ENCODE results near the gene FRMD4B.

Gene FRMD4B

DNA sequence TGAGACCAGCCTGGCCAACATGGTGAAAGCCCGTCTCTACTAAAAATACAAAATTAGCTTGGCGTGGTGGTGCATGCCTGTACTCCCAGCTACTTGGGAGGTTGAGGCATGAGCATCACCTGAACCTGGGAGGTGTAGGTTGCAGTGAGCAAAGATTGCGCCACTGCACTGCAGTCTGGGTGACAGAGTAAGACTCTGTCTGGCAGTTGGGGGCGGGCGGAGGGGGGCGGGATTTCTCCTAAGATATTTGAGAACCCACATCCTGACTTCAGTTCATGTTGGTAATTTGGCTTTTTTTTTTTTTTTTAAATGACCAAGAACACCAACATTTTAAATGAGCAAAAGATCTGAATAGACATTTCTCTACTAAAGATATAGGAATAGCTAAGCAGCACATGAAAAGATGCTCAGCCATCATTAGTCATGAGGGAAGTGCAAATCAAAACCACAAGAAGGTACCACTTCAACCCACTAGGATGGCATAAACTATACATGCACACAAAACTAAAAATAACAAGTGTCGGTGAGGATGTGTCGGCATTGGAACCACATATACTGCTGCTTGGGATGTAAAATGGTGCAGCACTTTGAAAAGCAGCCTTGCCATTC, 187.9 kb downstream of the FRMD4B start:
- peaks cover 8% of the 10 kb centered on the region for H3K4me1 Mint-ChIP-seq (ENCODE audit: low read depth)
- peaks cover 81% of the 10 kb centered on the region for H3K36me3 Mint-ChIP-seq (ENCODE audit: low read depth)
- no peak overlapping the region for H3K27ac Mint-ChIP-seq
- no peak overlapping the region for H3K4me3 Mint-ChIP-seq
- H3K9me3 Mint-ChIP-seq, result no peaks in the 10 kb centered on the region
- intact Hi-C loops (cut with micrococcal nuclease), result no loop called here
- H3K27me3 Mint-ChIP-seq, result no peaks in the 10 kb centered on the region

DNA sequence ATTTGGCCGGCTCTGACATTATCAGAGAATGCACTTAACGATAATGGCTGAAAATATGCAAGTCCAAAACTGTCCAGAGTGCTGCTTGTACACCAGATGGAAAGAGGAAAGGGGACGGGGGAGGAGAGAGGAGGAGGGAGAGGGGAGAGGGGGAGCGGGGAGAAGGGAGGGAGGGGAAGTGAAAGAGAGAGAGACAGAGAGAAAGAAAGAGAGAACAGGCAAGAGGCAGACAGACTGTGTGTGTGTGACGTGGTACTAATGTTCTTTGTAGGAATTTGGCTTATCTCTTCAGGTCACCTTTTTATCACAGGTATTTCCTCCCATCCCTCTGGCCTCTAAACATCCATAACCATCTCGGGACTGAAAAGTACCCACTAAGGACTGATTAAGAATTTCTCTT, 188.4 kb downstream of the FRMD4B start:
- Mint-ChIP-seq H3K4me1 (ENCODE audit: low read depth) (peaks cover 8% of the 10 kb centered on the region), H3K4me3 (no peak overlapping the region), H3K36me3 (ENCODE audit: low read depth) (peaks cover 81% of the 10 kb centered on the region), H3K9me3 (no peaks in the 10 kb centered on the region), H3K27ac (no peak overlapping the region), H3K27me3 (no peaks in the 10 kb centered on the region)
- intact Hi-C loops (cut with micrococcal nuclease), result no loop called here

DNA sequence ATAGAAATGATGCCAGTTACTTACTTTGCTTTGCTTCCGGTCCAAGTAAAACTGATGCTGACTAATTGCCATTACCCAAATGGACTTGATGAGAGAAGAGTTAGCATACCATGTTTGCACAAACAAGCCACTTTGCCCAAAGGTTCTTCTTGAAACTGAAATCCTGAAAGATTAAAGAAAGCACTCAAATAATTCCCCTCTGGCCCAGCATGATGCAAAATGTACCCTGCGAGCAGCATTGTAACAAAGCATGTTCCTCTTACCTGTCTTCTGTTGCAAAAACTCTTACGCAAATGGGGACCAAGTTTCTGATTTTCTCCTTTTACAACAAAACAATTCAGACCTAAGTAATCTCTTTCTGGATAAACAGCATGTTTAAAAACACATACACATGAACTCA, 189.0 kb downstream of the FRMD4B start:
- intact Hi-C loops (cut with micrococcal nuclease), result no loop called here

DNA sequence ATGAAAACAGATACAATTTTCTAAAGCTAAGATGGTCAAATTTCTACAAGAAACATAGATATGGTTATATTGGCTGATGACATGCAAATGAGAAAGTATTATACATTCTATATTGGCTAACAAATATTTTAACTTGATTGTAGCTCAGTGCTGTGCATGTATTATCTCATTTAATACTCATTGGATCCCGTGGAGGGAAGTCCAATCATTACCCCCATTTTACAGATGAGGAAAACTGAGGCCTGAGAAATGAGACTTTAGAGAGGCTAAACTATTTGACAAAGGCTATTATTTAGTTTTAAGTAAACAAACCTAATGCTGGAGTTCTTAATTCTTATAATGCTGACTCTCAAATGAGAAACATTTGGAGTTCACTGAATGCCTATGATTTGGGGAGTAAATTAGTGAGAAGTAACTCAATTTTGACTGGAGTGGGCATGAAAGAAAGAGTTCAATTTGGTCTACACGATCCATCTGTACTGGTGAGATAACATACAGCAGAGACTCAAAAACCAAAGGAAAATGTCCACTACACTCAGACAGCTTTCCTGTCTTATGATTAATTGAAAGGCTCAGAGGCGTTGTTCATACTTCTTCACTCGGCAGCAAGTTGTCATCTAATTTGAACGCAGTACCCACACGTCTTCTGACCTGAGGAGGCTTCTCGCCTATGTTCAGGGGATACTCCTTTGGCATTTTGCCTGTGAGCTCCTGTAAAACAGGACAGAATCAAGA, 191.3 kb downstream of the FRMD4B start:
- peaks cover 96% of the 10 kb centered on the region for H3K36me3 Mint-ChIP-seq (ENCODE audit: low read depth)

More for the DNA sequence above, 189.0 kb downstream of the FRMD4B start:
- H3K4me3 Mint-ChIP-seq, result no peak overlapping the region
- H3K9me3 Mint-ChIP-seq, result no peaks in the 10 kb centered on the region
- H3K4me1 Mint-ChIP-seq (ENCODE audit: low read depth), result peaks cover 8% of the 10 kb centered on the region
- peaks cover 81% of the 10 kb centered on the region for H3K36me3 Mint-ChIP-seq (ENCODE audit: low read depth)
- no peaks in the 10 kb centered on the region for H3K27me3 Mint-ChIP-seq
- H3K27ac Mint-ChIP-seq, result no peak overlapping the region

DNA sequence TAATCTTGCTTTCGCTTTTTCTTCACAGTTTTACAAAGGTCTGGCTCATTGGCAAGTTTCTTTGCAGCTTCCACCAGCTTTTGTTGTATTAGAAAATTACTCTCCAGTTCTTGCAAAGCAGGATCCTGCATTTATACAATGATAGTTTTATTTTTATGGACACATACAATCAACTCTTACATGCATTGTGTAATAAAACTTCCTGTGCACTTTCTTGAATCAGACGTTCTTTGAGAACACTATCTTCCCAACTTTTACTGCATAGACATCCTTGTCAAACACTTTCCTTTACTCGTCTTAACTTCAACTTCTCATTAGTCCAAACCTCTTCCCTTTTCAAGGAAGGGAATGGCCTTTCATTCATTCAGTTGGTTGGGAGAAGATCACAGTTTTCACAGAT, 192.1 kb downstream of the FRMD4B start:
- intact Hi-C loops (cut with micrococcal nuclease), result no loop called here
- Mint-ChIP-seq H3K4me3 (no peak overlapping the region), H3K9me3 (no peaks in the 10 kb centered on the region), H3K27me3 (no peaks in the 10 kb centered on the region), H3K27ac (no peak overlapping the region), H3K36me3 (ENCODE audit: low read depth) (peaks cover 92% of the 10 kb centered on the region), H3K4me1 (ENCODE audit: low read depth) (no peaks in the 10 kb centered on the region)

More for the DNA sequence above, 191.3 kb downstream of the FRMD4B start:
- Mint-ChIP-seq H3K27me3 (no peaks in the 10 kb centered on the region), H3K4me3 (no peak overlapping the region), H3K27ac (no peak overlapping the region), H3K4me1 (ENCODE audit: low read depth) (no peaks in the 10 kb centered on the region), H3K9me3 (no peaks in the 10 kb centered on the region)
- intact Hi-C loops (cut with micrococcal nuclease), result no loop called here

DNA sequence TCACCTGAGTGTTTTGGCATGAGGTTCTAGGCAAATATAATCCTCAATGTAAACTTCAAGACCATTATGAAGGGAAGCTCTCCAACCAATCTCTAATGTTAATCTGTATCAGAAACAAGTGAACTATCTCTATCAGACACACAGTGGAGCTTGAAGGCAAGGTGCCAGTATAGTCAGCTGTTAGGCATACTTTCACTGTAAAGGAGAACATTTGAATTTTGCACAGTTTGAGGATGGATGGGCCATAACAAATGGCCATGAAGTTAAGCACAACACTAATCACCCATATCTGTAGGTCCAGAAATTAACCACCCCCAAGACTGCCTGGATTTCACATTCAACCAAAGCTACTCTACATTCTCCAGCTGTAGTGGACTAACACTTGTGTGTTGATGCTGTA, 194.4 kb downstream of the FRMD4B start:
- Mint-ChIP-seq H3K4me1 (ENCODE audit: low read depth) (no peaks in the 10 kb centered on the region), H3K4me3 (no peak overlapping the region), H3K27ac (no peak overlapping the region), H3K9me3 (no peaks in the 10 kb centered on the region), H3K27me3 (no peaks in the 10 kb centered on the region), H3K36me3 (ENCODE audit: low read depth) (peaks cover 92% of the 10 kb centered on the region)
- intact Hi-C loops (cut with micrococcal nuclease), result no loop called here

DNA sequence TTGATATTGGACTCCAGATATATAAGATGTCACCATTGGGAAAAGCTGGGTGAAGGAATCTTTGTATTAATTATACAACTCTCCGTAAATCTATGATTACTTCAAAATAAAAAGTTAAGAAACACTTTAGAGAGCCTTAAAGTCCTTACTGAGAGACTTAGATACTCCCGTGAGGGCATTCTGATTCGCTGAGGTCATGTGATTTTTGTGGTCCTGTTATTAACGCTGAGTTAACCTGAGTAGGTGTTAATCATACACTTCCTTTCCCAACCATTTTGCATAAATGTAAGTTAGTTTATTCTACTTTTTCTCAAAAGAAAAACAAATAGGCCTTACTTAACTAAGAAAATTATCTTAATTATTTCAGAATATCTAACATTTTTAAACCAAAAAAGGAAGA, 196.4 kb downstream of the FRMD4B start:
- Mint-ChIP-seq H3K4me1 (ENCODE audit: low read depth) (no peaks in the 10 kb centered on the region), H3K36me3 (ENCODE audit: low read depth) (peaks cover 90% of the 10 kb centered on the region), H3K9me3 (no peaks in the 10 kb centered on the region), H3K27me3 (no peaks in the 10 kb centered on the region), H3K4me3 (no peak overlapping the region), H3K27ac (no peak overlapping the region)
- intact Hi-C loops (cut with micrococcal nuclease), result no loop called here

DNA sequence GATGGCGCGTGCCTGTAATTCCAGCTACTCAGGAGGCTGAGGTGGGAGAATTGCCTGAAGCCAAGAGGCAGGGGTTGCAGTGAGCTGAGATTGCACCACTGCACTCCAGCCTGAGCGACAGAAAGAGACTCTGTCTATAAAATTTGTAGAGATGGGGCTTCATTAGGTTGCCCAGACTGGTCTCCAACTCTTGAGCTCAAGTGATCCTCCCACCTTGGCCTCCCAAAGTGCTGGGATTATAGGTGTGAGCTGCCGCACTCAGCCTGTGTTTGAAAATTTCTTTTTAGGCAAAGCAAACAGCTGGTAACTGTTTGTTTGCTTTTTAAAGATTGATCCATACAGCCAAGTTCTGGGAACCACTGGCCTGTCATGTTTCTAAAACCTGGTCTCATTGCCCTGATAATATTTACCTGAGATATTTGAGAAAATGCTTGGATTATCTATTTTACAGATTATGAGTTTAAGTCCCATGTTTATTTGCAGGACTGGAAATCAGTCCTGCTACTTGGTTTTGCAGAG, 199.3 kb downstream of the FRMD4B start:
- intact Hi-C loops (cut with micrococcal nuclease), result no loop called here
- no peak overlapping the region for H3K4me3 Mint-ChIP-seq

DNA sequence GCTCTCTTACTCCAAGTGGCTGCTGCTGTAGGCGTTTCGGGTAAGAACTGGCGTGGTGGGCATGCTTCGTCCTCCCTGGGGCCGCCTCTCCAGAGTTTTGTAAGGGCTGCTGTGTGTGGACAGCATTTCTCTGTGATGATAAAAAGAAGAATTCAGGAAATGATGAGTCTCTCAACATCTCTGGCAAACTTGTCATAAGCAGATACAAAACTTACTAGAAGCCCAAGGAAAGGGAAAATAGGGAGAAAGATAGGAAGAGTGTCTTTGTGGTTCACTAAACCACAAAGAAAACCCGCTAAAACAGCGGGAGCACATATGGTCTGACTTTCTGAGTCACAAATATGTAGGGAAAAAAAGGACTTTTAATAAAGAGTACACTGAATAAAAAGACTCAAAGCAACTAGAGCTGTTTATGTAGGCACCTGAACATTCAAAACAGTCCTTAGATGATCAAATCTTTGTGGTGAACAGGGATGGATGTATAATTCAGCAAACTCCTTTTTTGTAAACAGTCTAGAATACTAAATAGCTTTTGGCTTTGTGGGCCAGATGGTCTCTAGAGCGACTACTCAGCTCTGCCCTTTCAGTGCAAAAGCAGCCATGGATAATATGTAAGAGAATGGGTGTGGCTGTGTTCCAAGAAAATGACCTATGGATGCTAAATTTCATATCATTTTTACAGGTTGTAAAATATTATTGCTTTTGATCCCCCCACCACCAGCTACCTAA, 203.1 kb downstream of the FRMD4B start:
- intact Hi-C loops (cut with micrococcal nuclease), result no loop called here
- Mint-ChIP-seq H3K4me3 (no peak overlapping the region), H3K27ac (no peak overlapping the region), H3K9me3 (no peaks in the 10 kb centered on the region), H3K4me1 (ENCODE audit: low read depth) (no peaks in the 10 kb centered on the region), H3K36me3 (ENCODE audit: low read depth) (peaks cover 88% of the 10 kb centered on the region), H3K27me3 (no peaks in the 10 kb centered on the region)

More for the DNA sequence above, 199.3 kb downstream of the FRMD4B start:
- Mint-ChIP-seq H3K36me3 (ENCODE audit: low read depth) (peaks cover 80% of the 10 kb centered on the region), H3K27me3 (no peaks in the 10 kb centered on the region), H3K4me1 (ENCODE audit: low read depth) (no peaks in the 10 kb centered on the region), H3K27ac (no peak overlapping the region), H3K9me3 (no peaks in the 10 kb centered on the region)

DNA sequence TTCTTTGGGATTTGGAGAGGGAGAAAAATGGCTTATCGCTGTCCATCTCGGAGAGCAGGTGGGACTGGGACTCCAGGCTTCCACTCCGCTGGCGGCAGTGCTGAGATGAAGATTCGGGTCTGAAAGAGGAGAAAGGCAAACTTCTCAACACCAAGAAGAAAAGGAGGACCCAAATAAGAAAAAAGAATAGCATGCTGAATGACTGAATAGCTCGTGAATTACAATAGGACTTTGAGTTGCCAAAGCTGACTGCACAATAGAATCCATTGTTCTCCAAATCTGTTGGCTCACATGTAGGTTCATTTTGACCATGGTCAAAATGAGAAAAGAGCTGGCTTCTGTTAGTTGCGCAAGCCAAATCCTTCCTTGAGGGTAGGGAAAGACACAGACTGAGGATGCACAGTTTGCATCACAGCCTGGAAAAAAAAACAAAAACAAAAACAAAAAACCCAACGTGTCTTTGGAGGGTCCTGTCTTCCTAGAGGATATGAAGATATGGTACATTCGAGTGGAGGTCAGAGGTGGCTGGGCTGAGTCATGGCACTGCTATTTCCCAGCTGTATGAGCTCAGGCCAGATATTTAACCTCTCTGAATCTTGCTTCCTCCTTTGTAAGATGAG, 204.2 kb downstream of the FRMD4B start:
- H3K9me3 Mint-ChIP-seq, result no peaks in the 10 kb centered on the region
- no peaks in the 10 kb centered on the region for H3K27me3 Mint-ChIP-seq
- intact Hi-C loops (cut with micrococcal nuclease), result no loop called here
- H3K4me3 Mint-ChIP-seq, result no peak overlapping the region
- H3K4me1 Mint-ChIP-seq (ENCODE audit: low read depth), result no peaks in the 10 kb centered on the region
- no peak overlapping the region for H3K27ac Mint-ChIP-seq
- H3K36me3 Mint-ChIP-seq (ENCODE audit: low read depth), result peaks cover 85% of the 10 kb centered on the region

DNA sequence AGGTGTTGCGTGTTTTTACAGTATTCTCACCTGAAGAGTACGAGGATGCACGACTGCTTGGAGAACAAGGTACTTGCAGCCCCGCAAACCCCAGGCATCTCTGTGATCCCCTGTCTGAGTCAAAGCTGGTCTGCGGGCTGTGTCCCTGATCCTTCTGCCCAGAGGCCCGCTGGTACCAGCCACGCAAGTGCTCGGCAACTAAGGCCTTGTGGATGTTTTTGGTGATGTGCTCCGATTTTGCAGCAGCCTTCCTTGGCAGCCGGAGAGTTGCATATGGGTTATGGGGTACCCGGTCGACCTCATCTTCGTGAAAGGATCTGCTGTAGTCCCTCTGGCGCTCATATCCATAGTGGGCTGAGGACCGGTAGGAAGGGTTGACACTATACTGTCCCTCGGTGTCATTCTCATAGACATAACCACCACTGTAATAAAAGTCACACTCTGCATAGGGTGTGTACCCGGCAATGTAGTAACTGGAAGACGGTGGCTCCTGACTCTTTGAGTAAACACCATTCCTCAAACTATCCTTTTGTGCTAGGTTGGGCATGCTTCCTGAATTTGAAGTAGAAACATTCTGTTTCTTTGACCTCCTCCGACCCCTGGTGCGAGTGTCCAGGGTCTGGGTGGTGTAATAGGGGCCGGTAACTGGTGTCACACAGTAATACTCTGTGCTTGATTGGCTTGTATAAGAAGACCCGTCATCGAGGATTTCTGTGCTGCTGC, 204.9 kb downstream of the FRMD4B start:
- H3K27ac Mint-ChIP-seq, result no peak overlapping the region
- H3K27me3 Mint-ChIP-seq, result no peaks in the 10 kb centered on the region
- intact Hi-C loops (cut with micrococcal nuclease), result no loop called here
- H3K9me3 Mint-ChIP-seq, result no peaks in the 10 kb centered on the region
- no peaks in the 10 kb centered on the region for H3K4me1 Mint-ChIP-seq (ENCODE audit: low read depth)
- H3K36me3 Mint-ChIP-seq (ENCODE audit: low read depth), result peaks cover 85% of the 10 kb centered on the region
- H3K4me3 Mint-ChIP-seq, result no peak overlapping the region

DNA sequence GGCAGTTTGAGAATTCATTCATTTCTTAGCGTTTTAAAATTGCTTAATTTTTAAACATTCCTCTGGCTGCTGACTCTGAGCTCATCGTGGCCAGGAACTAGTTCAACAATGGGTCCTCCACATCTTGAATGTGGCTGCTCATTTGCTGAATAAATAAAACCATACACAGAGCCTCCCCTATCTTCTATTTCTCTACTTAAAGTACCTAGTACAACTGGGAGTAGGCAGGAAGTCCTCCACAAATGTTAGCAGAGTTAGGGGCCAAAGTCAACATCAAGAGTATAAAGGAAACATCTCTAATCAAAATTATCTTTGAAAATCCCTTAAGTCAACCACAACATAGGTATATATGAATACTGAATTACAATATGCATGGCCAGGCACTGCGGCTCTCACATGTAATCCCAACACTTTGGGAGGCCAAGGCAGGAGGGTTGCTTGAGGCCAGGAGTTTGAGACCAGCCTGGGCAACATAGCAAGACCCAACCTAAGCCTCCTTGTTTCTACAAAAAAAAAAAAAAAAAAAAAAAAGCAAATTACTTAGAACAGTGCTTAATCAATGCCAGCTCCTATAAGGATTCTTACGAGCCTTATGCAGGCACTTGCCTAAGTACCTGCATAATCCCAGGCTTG, 206.0 kb downstream of the FRMD4B start:
- Mint-ChIP-seq H3K4me1 (ENCODE audit: low read depth) (no peaks in the 10 kb centered on the region), H3K27me3 (no peaks in the 10 kb centered on the region), H3K4me3 (no peak overlapping the region), H3K9me3 (no peaks in the 10 kb centered on the region), H3K36me3 (ENCODE audit: low read depth) (peaks cover 85% of the 10 kb centered on the region), H3K27ac (no peak overlapping the region)
- intact Hi-C loops (cut with micrococcal nuclease), result loop anchor here (10.0 kb wide), 1 partner anchor 145 kb away; no protein-coding TSS in a partner anchor
